Spleen (tissue), 11 donors: ENCODE data around the gene TANC1. TPM values are rescaled to one million over a fixed set of nuclear protein-coding genes. Genes with fewer than 3 reads are reported as not detected.

ENCODE experiments used
- DNase-seq: peaks from one replicate; pipeline ENCODE4 v3.0.0-alpha.2; 2020
- H3K27ac ChIP-seq, 8 donors: fragments of 200-600 bp; sonication (generic) in 7 of 8; 1 replicate in 4 of 8; 2 replicates in 4 of 8; pipeline versions ENCODE4 v1.5.0 to v1.8.0; 2016 to 2021; ENCODE audit warnings: inconsistent platforms in 4 of 8, mild to moderate bottlenecking in 4 of 8, moderate library complexity in 1 of 8
- H3K27me3 ChIP-seq, 7 donors: fragments of 200-600 bp; sonication (generic) in 6 of 7; replicated peaks in 1 of 7; 1 replicate in 4 of 7; 2 replicates in 3 of 7; pipeline versions ENCODE4 v1.5.0 to v1.8.0; 2016 to 2021; ENCODE audit warnings: inconsistent platforms in 3 of 7, mild to moderate bottlenecking in 1 of 7
- H3K36me3 ChIP-seq, 6 donors: fragments of 200-600 bp; sonication (generic) in 5 of 6; 1 replicate in 4 of 6; 2 replicates in 2 of 6; pipeline versions ENCODE4 v1.5.0 to v1.8.0; 2016 to 2021; ENCODE audit warnings: inconsistent platforms in 2 of 6
- H3K4me1 ChIP-seq, 6 donors: fragments of 200-600 bp; sonication (generic) in 5 of 6; 1 replicate in 3 of 6; 2 replicates in 3 of 6; pipeline versions ENCODE4 v1.5.0 to v1.8.0; 2016 to 2021; ENCODE audit warnings: inconsistent platforms in 3 of 6
- H3K4me3 ChIP-seq, 8 donors: fragments of 200-600 bp; sonication (generic) in 7 of 8; 1 replicate in 4 of 8; 2 replicates in 4 of 8; pipeline versions ENCODE4 v1.5.0 to v1.8.0; 2016 to 2021; ENCODE audit warnings: inconsistent platforms in 4 of 8, mild to moderate bottlenecking in 4 of 8, moderate library complexity in 2 of 8
- H3K9me3 ChIP-seq, 8 donors: fragments of 200-600 bp; sonication (generic) in 7 of 8; 1 replicate in 4 of 8; 2 replicates in 4 of 8; pipeline versions ENCODE4 v1.5.0 to v1.8.0; 2016 to 2021; ENCODE audit warnings: inconsistent platforms in 4 of 8
- CTCF ChIP-seq, 11 experiments: fragments of 200-600 bp in 7 of 11; fragments of 450-650 bp in 4 of 11; sonication (generic) in 4 of 11; IDR thresholded peaks in 8 of 11; conservative IDR thresholded peaks in 3 of 11; 1 replicate in 7 of 11; 2 replicates in 4 of 11; pipeline versions ENCODE4 v1.4.0 to v1.8.0; 2016 to 2021; ENCODE audit warnings: antibody characterized with exemption in 11 of 11, inconsistent platforms in 4 of 11, mild to moderate bottlenecking in 1 of 11
- POLR2A ChIP-seq, 3 donors: fragments of 450-650 bp; IDR thresholded peaks; one replicate each; pipeline ENCODE4 v1.5.1; 2017; ENCODE audit warnings: antibody characterized with exemption in 3 of 3, mild to moderate bottlenecking in 1 of 3
- POLR2AphosphoS5 ChIP-seq, 3 donors: sonication (generic); formaldehyde crosslinking; IDR thresholded peaks; one replicate each; pipeline ENCODE4 v1.5.1; 2017; ENCODE audit warnings: antibody characterized with exemption in 3 of 3
- WGBS, 5 donors: extraction: QIAGEN DNeasy Blood & Tissue Kit in 3 of 5; methylation state at CpG; one replicate each; pipeline versions ENCODE4 v1.1.5 to v1.1.7; 2013 to 2018; 5-methylcytosine and 5-hydroxymethylcytosine counted together
- intact Hi-C: fragments of 100-400 bp; cut with DNase I; formaldehyde crosslinking; loops from one replicate; pipeline ENCODE4 v1.15.0; 2023; ENCODE audit warnings: low total_unique reads
- polyA plus RNA-seq, 3 donors: library from polyadenylated mRNA; stranded (reverse); fragments of 200-250 nt; gene quantifications; one replicate each; pipeline ENCODE4 v1.2.1, GENCODE V29; 2013
- total RNA-seq, 7 donors: library from RNA; depleted of rRNA in 3 of 7; stranded (reverse); fragments of >200 nt in 3 of 7; fragmentation: NEBNext Ultra II Directional in 4 of 7; extraction: Animal tissue kit (Norgen Biotek cat#: 25700) in 4 of 7; gene quantifications; one replicate each; pipeline versions ENCODE4 v1.1.0 to v1.2.1, GENCODE V29; 2016 to 2021
- donor health status: healthy with polysubstance abuse.
- donor health status: DM: no; HTN: no; CAD: no; lungs with moderate emphysema.
- donor health status: DM: no; HTN: no; CAD: no.
- donor health status: Bipolar disorder and iron deficiency.
- donor health status: healthy.
- donor health status: DM: no; HTN: no; CAD: no.
- donor health status: DM: yes; HTN: yes; CAD: no.

Gene TANC1
- total and polyA plus RNA-seq, 10 donors = 3.1 to 28.2 (median 21.7) TPM

- no peak for DNase-seq
- no peak overlapping the region for H3K27ac ChIP-seq
- no peaks in the 10 kb centered on the region for H3K27me3 ChIP-seq
- intact Hi-C loops = no loop called here
- no peaks in the 10 kb centered on the region for H3K4me1 ChIP-seq
- H3K9me3 ChIP-seq = peaks cover 0 to 38% (median 28%) of the 10 kb centered on the region in 8 donors
- H3K36me3 ChIP-seq = no peaks in the 10 kb centered on the region
- H3K4me3 ChIP-seq = no peak overlapping the region
- 77 to 95% (median 93%) methylated on average over 5 of the region's 5 CpGs for WGBS, 5 donors
- no peak for TF ChIP-seq POLR2AphosphoS5 (IDR thresholded peaks at IDR 0.05)
- no peak for TF ChIP-seq POLR2A (IDR thresholded peaks at IDR 0.05)
- TF ChIP-seq CTCF (IDR thresholded peaks at IDR 0.05 in 8 of 11, conservative IDR thresholded peaks at IDR 0.05 in 3 of 11) = no peak
Observed at GRCh38 chr2:159017837-159018236, 49.4 kb downstream of the TANC1 start.

- no peaks in the 10 kb centered on the region for H3K27me3 ChIP-seq
- 82 to 94% (median 84%) methylated on average over 6 of the region's 6 CpGs for WGBS, 5 donors
- no peak overlapping the region for H3K4me3 ChIP-seq
- peaks cover 0 to 35% (median 28%) of the 10 kb centered on the region in 8 donors for H3K9me3 ChIP-seq
- no peak for DNase-seq
- intact Hi-C loops = no loop called here
- H3K36me3 ChIP-seq = no peaks in the 10 kb centered on the region
- TF ChIP-seq POLR2A (IDR thresholded peaks at IDR 0.05) (no peak), CTCF (IDR thresholded peaks at IDR 0.05 in 8 of 11, conservative IDR thresholded peaks at IDR 0.05 in 3 of 11) (no peak), POLR2AphosphoS5 (IDR thresholded peaks at IDR 0.05) (no peak)
- no peak overlapping the region for H3K27ac ChIP-seq
- H3K4me1 ChIP-seq = no peaks in the 10 kb centered on the region
Observed at GRCh38 chr2:159019021-159019420, 50.6 kb downstream of the TANC1 start.

- intact Hi-C loops = loop anchor here (10.0 kb wide), 1 partner anchor 47 kb away; no protein-coding TSS in a partner anchor
- Histone ChIP-seq H3K36me3 (no peaks in the 10 kb centered on the region), H3K27ac (no peak overlapping the region), H3K9me3 (peaks cover 0 to 5% (median 2%) of the 10 kb centered on the region in 8 donors), H3K4me1 (peaks cover 0 to 7% (median 3%) of the 10 kb centered on the region in 6 donors), H3K27me3 (no peaks in the 10 kb centered on the region), H3K4me3 (no peak overlapping the region)
- TF ChIP-seq CTCF (IDR thresholded peaks at IDR 0.05 in 8 of 11, conservative IDR thresholded peaks at IDR 0.05 in 3 of 11) (no peak), POLR2A (IDR thresholded peaks at IDR 0.05) (no peak), POLR2AphosphoS5 (IDR thresholded peaks at IDR 0.05) (no peak)
- 76 to 95% (median 91%) methylated on average over 5 of the region's 5 CpGs for WGBS, 5 donors
- DNase-seq = no peak
Observed at GRCh38 chr2:159022019-159022418, 53.6 kb downstream of the TANC1 start.

GRCh38 chr2:159026170-159026569 lies 57.7 kb downstream of the TANC1 start:
- 19 to 49% (median 44%) methylated on average over 2 of the region's 2 CpGs for WGBS, 5 donors
- no peak overlapping the region for H3K27ac ChIP-seq
- TF ChIP-seq POLR2AphosphoS5 (IDR thresholded peaks at IDR 0.05) (no peak), CTCF (IDR thresholded peaks at IDR 0.05 in 8 of 11, conservative IDR thresholded peaks at IDR 0.05 in 3 of 11) (no peak), POLR2A (IDR thresholded peaks at IDR 0.05) (no peak)

More at GRCh38 chr2:159026170-159026569, 57.7 kb downstream of the TANC1 start:
- intact Hi-C loops = loop anchor here (10.0 kb wide), 1 partner anchor 51 kb away; no protein-coding TSS in a partner anchor
- no peak overlapping the region for H3K4me3 ChIP-seq
- no peak for DNase-seq
- no peaks in the 10 kb centered on the region for H3K27me3 ChIP-seq
- peaks cover 8 to 24% (median 14%) of the 10 kb centered on the region in 6 donors for H3K4me1 ChIP-seq
- no peaks in the 10 kb centered on the region for H3K36me3 ChIP-seq
- no peaks in the 10 kb centered on the region for H3K9me3 ChIP-seq
